Activated T-helper 9 cell treated with anti-CD3 and anti-CD28 coated beads, Interleukin-2, amount 50 U/mL, for 16 hours (primary cell): ENCODE measurements around the gene CPTP.
"Not testable (repeated sequence)": the region's sequence is repeated elsewhere in the genome, so short reads cannot be mapped to it uniquely, and the experiment has no call there.

Source experiments
- DNase-seq: peaks from one replicate; pipeline ENCODE4 v3.0.0-alpha.2; 2020; ENCODE audit warnings: low read depth

Gene CPTP

GRCh38 chr1:1366699-1367066 lies 42.1 kb downstream of the CPTP start:
- DNase-seq: no peak

DNA sequence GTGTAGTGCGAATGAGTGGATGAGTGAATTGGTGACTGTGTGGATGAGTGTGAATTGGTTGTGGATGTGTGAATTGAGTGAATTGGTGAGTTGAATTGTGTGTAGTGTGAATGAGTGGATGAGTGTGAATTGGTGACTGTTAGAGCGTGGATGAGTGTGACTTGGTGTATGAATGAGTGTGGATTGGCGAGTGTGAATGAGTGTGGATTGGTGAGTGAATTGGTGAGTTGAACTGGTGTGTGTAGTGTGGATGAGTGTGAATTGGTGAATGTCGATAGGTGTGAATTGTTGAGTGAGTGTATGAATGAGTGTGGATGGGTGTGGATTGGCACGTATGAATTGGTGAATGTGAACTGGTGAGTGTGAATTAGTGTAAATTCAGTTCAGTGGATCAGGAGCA lies 42.7 kb downstream of the CPTP start:
- no peak for DNase-seq

GRCh38 chr1:1370094-1370493 lies 45.5 kb downstream of the CPTP start:
- DNase-seq: not testable (repeated sequence)

DNA sequence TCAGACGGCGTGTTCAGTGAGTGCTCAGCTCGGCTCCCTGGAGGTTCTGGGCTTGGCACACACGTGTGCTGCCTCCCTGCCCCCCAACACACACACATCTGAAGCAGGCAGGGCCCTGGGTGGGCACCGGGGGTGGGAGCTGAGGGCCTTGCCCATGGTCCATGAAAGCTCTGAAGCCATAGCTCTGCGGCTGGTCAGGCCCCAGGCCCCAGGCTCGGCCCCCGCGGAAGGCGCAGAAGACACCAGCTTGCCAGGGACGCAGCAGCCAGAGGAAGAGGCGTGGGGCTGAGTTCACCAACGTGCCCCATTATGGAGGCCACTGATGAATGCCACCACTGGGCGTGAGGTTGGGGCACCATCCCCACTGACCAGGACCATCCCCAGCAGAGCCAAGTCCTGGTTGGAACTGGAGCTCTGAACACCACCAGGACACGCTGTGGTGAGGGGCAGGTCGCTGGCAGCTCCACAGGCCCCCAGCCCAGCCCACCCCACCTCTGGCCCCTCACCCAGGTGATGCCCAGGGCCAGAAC lies 46.2 kb downstream of the CPTP start:
- no peak for DNase-seq

GRCh38 chr1:1371364-1371745 lies 46.8 kb downstream of the CPTP start:
- DNase-seq: peak; percentile 38

- peak; percentile 76 for DNase-seq
These were observed 47.4 kb downstream of the CPTP start for GRCh38 chr1:1371746-1372711.

GRCh38 chr1:1373051-1373814 lies 48.6 kb downstream of the CPTP start:
- no peak for DNase-seq

DNA sequence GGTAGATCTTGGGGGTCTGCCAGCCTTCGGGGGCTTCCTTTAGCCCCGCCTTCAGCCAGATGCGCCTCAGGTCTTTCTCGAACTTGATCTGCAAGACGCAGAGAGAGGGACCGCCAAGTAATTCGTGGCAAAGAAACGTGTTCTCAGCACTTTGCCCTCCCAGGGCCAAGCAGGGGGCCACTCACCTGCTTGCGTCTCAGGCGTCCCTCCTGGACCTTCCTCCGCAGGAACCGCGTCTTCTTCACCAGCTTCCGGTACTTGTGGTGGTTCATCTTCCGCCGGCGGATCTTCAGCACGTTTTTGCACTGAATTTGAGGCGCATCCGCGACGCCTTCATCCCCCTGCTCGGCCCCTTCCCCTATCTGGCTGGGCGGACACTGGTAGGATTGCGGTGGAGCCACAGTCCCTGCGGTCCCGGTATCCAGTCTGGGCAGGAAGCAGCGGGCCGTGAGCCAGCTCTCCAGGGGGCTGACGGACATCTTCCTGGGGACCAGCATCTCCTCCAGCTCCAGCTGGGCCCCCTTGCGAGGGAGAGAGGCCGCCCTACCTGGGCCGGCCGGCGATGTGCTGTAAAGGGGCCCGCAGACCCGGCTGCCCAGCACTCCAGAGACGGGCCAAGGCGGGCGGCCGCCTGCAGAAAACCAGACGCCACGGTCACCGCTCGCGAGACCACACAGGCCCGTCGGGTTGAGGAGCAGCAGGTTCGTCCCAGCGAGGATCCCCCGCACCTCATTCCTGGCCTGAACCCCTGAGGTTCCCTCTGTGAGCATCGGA lies 49.4 kb downstream of the CPTP start:
- no peak for DNase-seq

GRCh38 chr1:1374589-1374928 lies 50.0 kb downstream of the CPTP start:
- DNase-seq: no peak

- DNase-seq: peak; percentile 94
These were observed 50.5 kb downstream of the CPTP start, which contains the start of gene AURKAIP1 for GRCh38 chr1:1374929-1375662. TSS of gene AURKAIP1 (minus strand) at chr1:1375207. CDS start at chr1:1374756, 451 bp downstream.

DNA sequence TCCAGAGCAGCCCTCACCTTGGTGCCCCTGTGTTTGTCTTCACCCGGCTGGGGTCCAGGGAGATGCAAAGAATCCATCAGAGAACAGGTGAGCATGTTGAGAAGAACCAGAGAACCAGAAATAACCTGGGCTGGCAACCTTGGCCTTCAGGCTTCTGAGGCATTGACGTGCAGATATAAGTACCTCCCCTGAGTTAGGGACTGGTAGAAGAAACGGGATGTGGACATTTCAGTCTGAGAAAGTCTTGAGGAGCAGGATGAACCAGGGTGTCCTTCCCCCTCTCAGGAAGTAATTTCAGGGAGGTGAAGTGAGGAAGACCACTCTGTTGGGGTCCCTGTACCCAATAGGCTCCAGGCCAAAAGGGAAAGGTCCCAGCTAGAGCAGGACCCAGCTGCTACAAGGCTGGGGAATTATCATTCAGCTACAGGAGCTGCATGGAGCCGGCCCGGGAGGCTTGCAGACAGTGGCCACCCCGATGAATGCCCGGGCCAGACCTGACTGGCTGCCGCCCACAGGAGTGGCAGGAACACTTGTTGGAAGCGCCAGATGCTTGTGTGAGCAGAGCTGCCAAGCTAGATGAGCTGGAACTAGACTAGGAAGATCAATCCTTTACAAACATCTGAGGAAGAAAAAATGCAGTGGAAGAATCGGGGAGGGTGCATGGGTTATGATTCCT lies 52.1 kb downstream of the CPTP start:
- DNase-seq: no peak

DNA sequence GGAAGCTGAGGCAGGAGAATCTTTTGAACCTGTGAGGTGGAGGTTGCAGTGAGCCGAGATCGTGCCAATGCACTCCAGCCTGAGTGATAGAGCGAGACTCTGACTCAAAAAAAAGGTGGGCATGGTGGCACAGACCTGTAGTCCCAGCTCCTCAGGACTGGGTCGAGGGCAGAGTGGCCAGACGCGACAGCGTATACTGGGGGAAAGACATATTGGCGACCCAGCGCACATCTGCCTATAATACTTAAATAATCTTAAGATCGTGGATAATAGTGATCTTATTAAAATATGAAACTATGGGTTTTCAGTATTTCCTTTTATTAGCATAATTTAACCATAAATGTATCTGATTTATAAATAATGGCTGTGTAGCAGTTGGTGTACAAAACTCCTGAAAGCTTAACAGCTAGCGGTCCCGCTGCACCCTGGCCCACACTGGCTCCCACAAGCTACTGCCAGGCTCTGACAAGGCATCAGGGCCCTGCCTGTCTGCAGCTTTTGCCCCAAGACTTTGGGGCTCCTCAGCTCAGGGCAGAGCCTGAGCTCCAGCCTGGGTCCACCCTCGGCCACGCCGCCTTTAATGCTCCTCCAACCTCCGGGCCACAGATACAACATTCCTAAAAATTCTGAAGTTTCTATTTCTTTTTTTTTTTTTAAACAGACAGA lies 53.1 kb downstream of the CPTP start:
- DNase-seq: no peak
